Lower lobe of right lung (tissue), 2 donors: ENCODE results near the gene ADGRD2. TPM values are rescaled to one million over a fixed set of nuclear protein-coding genes. Genes with fewer than 3 reads are reported as not detected.

Source experiments
- ATAC-seq, 2 donors: fragments of 200-7000 bp; cut with Tn5 transposase; one replicate each; pipeline ENCODE4 v1.9.1; 2020 to 2022; ENCODE audit warnings: mild to moderate bottlenecking in 2 of 2, moderate library complexity in 2 of 2
- DNase-seq: peaks from one replicate; pipeline ENCODE4 v3.0.0-alpha.2; 2020
- H3K27ac ChIP-seq: fragments of 200-600 bp; one replicate; pipeline ENCODE4 v1.8.0; 2022
- H3K27me3 ChIP-seq: fragments of 200-600 bp; one replicate; pipeline ENCODE4 v1.8.0; 2022; ENCODE audit warnings: low read depth
- H3K36me3 ChIP-seq: fragments of 200-600 bp; one replicate; pipeline ENCODE4 v1.8.0; 2022; ENCODE audit warnings: mild to moderate bottlenecking
- H3K4me1 ChIP-seq: fragments of 200-600 bp; one replicate; pipeline ENCODE4 v1.8.0; 2022
- H3K4me3 ChIP-seq: fragments of 200-600 bp; one replicate; pipeline ENCODE4 v1.8.0; 2022; ENCODE audit warnings: mild to moderate bottlenecking
- H3K9me3 ChIP-seq: fragments of 200-600 bp; one replicate; pipeline ENCODE4 v1.8.0; 2022
- CTCF ChIP-seq: fragments of 200-600 bp; IDR thresholded peaks from one replicate; pipeline ENCODE4 v1.8.0; 2022; ENCODE audit warnings: antibody characterized with exemption, mild to moderate bottlenecking
- intact Hi-C: fragments of 100-400 bp; cut with DNase I; formaldehyde crosslinking; loops from one replicate; pipeline ENCODE4 v1.11.0; 2022
- total RNA-seq: library from RNA; stranded (reverse); fragmentation: NEBNext Ultra II Directional; extraction: Animal tissue kit (Norgen Biotek cat#: 25700); gene quantifications from one replicate; pipeline ENCODE4 v1.2.1, GENCODE V29; 2021
- donor health status: DM: no; HTN: yes; CAD: no; lungs with severe emphysema.

Gene ADGRD2
- total RNA-seq, 1 donor from 2014 or later, result not detected

- intact Hi-C loops, result no loop called here
- ATAC-seq, result no peak
Measured at GRCh38 chr9:124490004-124490403, 39.8 kb downstream of the ADGRD2 start.

GRCh38 chr9:124491049-124491975 is 41.1 kb downstream of the ADGRD2 start:
- TF ChIP-seq CTCF, result no peak
- Histone ChIP-seq H3K4me3 (no peak overlapping the region), H3K36me3 (no peaks in the 10 kb centered on the region), H3K27ac (no peak overlapping the region), H3K27me3 (peaks cover 41% of the 10 kb centered on the region), H3K9me3 (no peaks in the 10 kb centered on the region), H3K4me1 (no peaks in the 10 kb centered on the region)
- DNase-seq (no peak), ATAC-seq (no peak)
- intact Hi-C loops, result no loop called here

More at GRCh38 chr9:124490004-124490403, 39.8 kb downstream of the ADGRD2 start:
- Histone ChIP-seq H3K4me1 (no peaks in the 10 kb centered on the region), H3K9me3 (no peaks in the 10 kb centered on the region), H3K27ac (no peak overlapping the region), H3K36me3 (no peaks in the 10 kb centered on the region), H3K27me3 (peaks cover 47% of the 10 kb centered on the region), H3K4me3 (no peak overlapping the region)
- no peak for TF ChIP-seq CTCF
- DNase-seq, result no peak

GRCh38 chr9:124492818-124493217 is 42.6 kb downstream of the ADGRD2 start:
- TF ChIP-seq CTCF, result no peak
- no peaks in the 10 kb centered on the region for H3K9me3 ChIP-seq
- H3K27ac ChIP-seq, result no peak overlapping the region
- DNase-seq, result no peak
- no peak overlapping the region for H3K4me3 ChIP-seq
- H3K36me3 ChIP-seq, result no peaks in the 10 kb centered on the region
- H3K27me3 ChIP-seq, result peaks cover 26% of the 10 kb centered on the region
- no peak for ATAC-seq
- intact Hi-C loops, result no loop called here
- H3K4me1 ChIP-seq, result no peaks in the 10 kb centered on the region

- DNase-seq, result no peak
- TF ChIP-seq CTCF, result no peak
- Histone ChIP-seq H3K4me1 (no peaks in the 10 kb centered on the region), H3K27me3 (peaks cover 26% of the 10 kb centered on the region), H3K36me3 (no peaks in the 10 kb centered on the region), H3K9me3 (no peaks in the 10 kb centered on the region), H3K4me3 (no peak overlapping the region), H3K27ac (no peak overlapping the region)
- intact Hi-C loops, result no loop called here
- ATAC-seq, result no peak
Measured at GRCh38 chr9:124493218-124493617, 43.0 kb downstream of the ADGRD2 start.

GRCh38 chr9:124493794-124494479 is 43.7 kb downstream of the ADGRD2 start:
- H3K36me3 ChIP-seq, result no peaks in the 10 kb centered on the region
- no peak overlapping the region for H3K27ac ChIP-seq
- H3K9me3 ChIP-seq, result no peaks in the 10 kb centered on the region
- no peak overlapping the region for H3K4me3 ChIP-seq
- intact Hi-C loops, result no loop called here
- H3K4me1 ChIP-seq, result no peaks in the 10 kb centered on the region
- H3K27me3 ChIP-seq, result peaks cover 26% of the 10 kb centered on the region
- ATAC-seq, result no peak
- TF ChIP-seq CTCF, result no peak
- DNase-seq, result no peak
